GM19023 (cell line): Measurements from ENCODE around the gene RAB3GAP1.
"Not testable (repeated sequence)": the region's sequence is repeated elsewhere in the genome, so short reads cannot be mapped to it uniquely, and the experiment has no call there.

Source experiments
- ATAC-seq: cut with Tn5 transposase; IDR thresholded peaks from one replicate; pipeline ENCODE4 v1.9.1; 2021; ENCODE audit warnings: mild to moderate bottlenecking, moderate library complexity; ENCODE audit not compliant: unreplicated experiment

Gene RAB3GAP1

DNA sequence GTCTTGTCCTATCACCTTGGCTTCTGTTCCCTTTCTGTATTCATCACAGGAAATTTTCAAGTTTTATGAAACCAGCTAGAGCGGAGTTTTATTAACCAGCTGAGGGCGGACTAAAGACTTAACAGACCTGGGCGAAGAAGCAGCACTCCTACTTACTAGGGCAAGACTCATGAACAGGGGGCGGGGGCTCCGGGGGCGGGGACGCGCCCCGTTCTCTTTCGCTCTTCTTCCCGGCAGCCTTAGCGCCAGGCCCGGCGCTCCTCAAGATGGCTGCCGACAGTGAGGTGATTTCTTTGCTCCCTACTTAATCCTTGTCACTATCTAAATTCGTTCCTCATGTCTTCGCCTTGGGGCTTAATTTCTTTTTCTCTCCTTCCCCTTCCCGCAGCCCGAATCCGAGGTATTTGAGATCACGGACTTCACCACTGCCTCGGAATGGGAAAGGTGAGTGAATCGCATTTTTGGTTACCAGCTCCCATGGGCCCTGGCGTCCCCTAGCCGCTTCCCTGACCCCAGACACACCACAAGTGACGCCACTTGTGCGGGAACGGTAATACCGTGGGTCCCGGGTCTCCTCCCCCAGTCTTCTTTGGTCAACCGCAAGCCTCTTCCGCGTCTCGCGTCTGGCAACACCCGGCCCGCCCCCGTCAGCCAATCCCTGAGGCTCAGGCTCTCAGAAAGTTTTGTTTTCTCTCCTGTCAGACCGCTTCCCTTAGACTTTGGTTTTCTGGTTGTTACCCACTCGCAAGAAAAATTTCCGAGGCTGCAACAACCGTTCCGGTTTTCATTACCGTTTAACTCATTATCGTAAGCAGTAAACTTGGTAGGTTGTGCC lies at the start of gene RAB3GAP1:
Gene RAB3GAP1, plus strand, starts transcription at position 251 of the 835 bp plus-strand sequence. Its CDS starts 16 bp downstream, at position 267.
- peak; percentile 88 for ATAC-seq

DNA sequence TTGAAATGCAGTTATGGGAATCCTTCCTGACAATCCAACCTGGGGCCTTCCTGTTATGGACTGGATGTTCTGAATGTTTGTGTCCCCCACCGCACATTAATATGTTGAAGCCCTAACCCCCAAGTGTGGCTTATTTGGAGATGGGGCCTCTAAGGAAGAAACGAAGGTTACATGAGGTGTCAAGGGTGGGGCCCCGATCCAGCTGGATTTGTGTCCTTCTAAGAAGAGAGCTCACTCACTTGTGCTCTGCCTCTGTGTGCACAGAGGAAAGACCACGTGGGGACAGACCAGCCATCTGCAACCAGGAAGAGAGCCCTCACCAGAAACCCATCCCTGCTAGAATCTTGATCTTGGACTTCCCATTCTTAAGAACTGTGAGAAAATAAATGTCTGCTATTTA lies 49.3 kb upstream of the RAB3GAP1 start:
- no peak for ATAC-seq

DNA sequence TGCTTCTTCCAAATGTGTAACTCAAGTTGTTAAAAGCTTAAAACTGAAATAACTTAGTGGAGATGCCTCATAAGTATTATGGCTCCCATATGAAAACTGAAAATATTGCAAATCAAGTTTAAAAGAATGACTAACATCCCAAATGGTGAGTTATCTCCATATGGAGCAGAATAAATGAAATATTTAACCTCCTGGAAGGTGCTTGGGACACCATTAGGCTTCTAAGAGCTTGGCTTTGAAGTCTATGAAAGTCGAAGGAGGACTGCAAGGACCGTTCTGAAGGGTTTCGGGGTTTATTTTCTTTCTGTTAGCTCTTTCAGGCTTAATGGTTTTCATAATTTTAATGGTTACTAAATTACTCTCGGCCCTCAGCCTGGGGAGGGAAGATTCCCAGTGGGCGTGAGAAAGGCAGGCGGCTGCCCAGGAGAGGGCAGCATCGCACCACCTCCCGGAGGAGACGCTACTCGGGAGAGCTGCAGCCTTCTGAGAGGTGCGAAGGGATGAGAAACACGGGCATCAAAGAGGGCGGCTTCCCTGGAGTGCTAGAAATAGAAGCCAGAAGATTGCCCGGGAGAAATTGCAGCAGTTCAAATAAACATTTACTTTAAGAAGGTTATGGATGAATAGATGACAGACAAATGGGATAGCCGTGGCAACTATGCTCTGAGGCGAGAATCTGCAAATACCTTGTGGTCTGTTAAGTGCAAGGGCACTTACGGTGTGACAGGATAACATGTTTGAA lies 47.9 kb upstream of the RAB3GAP1 start:
- peak; percentile 93 for ATAC-seq

DNA sequence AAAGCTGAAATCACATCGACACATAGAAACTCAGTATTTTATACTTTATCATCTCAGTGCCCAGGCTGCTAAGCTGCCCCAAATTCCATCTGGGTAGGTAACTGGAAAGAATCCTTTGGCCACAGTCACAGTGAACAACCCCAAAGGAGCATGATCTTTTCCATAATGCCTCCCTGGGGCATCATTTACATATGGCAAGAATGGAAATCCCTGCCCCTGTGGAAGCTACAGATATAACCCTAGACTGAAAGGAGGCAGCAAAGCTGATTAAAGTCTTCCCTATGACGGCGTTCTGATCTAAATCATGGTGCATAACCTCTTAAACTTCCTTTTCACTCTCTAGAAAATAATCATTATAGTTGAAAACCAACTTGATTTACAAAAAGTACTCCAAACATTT lies 46.3 kb upstream of the RAB3GAP1 start:
- ATAC-seq: no peak

DNA sequence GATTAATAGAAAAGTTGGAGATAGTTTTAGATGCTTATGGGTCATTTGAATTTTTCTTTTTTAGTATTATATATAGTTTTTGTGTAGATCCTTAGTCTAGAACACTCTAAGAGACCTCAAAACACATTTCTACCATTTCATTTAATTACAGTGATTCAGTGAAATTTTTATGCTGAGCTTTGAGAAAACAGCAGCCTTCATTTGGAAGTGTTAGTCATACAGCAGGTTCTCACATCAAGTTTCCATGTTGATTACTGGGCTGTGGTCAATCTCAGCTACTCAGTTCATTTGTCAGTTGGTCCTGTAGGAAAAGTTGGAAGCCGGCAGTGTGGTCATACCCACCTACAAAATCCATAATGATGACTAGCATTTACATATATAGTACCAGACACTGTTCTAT lies 42.8 kb upstream of the RAB3GAP1 start:
- ATAC-seq: no peak

DNA sequence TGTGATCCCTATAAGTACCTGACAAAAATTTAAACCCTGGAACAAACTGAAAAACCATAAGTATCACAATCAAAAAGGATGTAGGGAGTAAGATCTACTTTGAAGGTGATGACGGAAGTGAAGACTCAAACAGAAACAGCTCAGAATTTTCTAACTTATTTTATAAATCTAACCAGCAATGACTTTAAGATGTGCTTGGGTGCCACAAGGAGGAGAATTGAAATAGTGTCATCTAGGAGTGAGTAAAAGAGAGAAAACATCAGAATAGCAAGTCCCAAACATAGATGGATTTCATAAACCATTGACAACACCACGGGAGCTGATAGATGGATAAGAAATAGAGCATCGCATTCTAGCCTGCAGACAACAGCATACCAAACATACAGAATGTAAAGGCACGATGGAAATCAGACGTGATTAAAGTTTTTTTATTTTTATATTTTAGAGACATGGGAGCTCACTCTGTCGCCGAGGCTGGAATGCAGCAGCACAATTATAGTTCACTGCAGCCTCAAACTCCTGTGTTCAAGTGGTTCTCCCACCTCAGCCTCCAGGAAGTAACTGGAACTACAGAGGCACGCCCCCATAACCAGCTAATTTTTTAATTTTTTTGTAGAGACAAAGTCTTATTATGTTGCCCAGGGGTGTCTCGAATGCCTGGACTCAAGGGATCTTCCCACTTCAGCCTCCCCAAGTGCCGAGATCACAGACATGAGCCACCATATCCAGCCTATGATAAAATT lies 41.7 kb upstream of the RAB3GAP1 start:
- no peak for ATAC-seq

DNA sequence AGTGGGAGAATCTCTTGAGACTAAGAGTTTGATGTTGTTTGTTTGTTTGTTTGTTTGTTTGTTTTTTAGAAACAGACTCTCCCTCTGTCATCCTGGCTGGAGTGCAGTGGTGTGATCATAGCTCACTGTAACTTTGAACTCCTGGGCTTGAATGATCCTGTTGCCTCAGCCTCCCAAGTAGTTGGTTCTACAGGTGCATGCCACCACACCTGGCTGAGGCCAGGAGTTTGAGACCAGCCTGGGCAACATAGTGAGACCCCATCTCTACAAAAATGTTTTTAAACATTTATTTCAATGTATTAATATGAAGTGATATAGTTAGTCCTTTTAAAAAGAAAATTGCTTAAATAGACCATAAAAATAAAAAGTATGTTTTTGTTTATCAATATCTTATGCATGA lies 40.5 kb upstream of the RAB3GAP1 start:
- ATAC-seq: no peak

DNA sequence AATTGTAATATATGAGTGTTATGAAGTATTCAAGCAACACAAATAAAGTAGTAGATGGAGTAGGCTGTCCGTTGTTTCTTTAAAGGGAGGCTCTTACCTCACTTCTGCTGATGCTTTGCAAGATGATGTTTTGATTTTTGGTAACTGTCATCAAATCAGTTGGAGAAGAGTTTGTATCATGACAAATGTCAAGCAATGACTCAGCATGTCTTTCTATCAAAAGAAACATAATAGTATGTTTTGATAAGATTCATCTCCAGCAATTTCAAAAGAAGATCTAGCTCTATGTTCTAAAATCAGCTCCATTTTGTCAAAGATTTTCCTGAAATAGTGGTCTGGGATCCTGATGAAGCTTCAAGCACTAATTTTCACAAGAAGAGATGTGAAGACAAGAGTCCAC lies 30.5 kb upstream of the RAB3GAP1 start:
- no peak for ATAC-seq

DNA sequence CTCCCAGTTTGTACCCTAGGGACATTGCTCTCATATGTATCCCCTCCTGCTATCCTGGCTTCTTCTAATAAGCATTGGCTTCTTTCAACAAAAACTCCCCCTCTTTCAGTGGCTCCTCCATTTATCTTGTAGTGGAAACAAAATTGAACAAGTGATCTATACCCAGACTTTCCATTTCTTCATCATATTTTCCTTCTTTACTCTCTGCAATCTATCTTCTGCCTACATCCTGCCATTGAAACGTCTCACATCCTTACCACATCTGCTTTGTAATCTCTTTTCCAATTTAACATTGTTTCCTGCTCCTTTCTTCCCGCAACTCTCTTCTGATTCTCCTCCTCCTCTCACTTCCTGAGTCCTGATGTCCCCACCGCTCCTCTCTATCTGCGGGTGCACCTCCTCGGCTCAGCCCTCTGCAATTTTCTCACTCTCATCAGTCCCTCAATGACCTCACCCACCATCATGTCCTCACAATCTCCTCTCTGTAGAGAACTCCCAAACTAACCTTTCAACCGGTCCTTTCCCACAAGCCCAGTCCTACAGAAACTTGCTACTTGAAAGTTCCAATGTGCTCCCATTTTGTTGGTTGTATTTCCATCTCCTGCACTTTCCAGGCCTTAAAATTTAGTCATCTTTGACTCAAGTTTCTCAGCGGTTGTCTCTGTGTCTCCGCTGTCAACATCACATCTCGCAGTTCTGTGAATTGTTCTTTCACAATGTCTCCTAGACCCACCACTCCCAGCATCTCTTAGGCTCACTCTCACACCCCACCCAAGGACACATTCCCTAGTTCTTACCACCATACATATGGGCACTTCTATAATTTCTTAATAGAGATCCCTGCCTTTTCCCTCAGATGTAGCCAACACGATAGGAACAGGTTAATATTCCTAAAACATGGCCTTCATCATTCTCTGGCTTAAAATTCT lies 28.9 kb upstream of the RAB3GAP1 start:
- no peak for ATAC-seq

DNA sequence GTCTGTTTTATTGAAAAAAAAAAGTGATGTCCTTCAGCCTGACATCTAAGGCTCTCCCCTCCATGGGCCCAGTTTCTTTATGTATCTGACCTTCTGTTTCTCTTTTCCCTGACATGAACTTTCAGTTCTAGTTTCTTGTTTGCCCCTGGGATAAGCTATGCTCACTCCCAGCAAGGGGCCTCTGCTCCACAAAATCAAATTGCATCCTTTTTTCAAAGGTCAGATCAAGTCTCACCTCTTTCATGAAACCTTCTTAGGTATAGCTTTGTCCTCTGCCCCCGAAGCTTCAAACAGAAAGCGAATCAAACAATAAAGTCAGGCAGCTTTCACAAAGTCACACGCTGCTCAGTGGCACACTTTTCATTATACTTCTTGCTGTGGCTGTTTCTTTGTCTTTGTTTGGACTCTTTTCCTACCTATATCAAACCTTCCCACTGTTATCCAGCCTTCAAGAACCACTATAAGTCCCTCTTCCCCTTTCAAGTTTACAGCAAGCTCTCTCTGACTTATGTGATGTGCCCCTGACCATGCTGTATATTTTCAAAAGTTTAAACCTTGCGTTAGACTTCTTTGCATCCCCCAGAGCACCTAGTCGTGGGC lies 28.1 kb upstream of the RAB3GAP1 start:
- ATAC-seq: no peak

DNA sequence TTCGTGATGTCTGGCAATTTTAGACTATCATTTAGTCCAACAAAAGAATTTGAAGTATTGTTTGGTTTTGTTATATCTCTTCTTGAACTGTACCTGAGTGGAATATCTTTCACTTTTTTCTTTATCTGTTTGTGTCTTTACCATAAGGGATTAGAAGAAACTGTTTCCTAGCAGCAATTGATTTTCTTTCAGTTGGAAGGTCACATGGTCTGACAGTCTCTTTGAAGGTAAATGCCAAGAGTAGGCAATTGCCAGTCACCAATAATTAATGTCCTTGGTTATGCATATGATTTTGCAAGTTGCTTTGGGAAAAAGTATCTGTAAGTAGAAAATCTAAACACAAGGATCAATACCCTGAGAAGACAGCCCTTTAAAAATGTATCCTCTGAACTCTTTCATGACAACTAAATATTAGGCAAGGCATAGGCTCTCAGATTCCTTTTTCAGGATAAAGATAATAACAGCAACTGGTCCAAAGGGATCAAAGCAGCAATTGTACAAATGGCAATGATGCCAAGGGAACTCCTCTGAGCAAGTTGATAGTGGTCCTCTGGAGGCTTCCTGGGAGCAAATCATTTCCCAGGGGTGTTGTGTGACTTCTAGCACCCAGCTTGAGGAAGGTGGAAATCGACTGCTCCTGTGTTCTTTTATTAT lies 22.5 kb upstream of the RAB3GAP1 start:
- ATAC-seq: no peak

DNA sequence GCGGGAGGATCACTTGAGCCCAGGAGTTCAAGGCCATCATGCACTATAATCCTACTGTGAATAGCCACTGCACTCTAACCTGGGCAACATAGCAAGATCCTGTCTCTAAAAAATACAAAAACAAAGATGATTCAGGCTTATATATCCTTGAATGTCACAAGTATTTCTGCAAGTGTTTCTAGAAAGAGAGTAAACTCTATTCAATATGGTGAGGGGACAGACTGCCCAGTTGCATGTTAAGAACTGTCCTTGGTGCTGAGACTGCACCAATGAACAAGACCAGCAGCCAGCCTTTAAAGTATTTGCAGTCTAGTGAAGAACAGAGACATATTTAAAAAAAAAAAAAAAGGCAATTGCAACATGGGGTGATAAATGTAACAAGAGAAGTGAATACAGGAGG lies 21.3 kb upstream of the RAB3GAP1 start:
- no peak for ATAC-seq

DNA sequence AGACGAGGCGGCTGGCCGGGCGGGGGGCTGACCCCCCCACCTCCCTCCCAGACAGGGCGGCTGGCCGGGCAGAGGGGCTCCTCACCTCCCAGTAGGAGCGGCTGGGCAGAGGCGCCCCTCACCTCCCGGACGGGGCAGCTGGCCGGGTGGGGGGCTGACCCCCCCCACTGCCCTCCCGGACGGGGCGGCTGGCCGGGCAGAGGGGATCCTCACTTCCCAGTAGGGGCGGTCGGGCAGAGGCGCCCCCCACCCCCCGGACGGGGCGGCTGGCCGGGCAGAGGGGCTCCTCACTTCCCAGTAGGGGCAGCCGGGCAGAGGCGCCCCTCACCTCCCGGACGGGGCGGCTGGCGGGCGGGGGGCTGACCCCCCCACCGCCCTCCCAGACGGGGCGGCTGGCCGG lies 18.9 kb upstream of the RAB3GAP1 start:
- not testable (repeated sequence) for ATAC-seq

DNA sequence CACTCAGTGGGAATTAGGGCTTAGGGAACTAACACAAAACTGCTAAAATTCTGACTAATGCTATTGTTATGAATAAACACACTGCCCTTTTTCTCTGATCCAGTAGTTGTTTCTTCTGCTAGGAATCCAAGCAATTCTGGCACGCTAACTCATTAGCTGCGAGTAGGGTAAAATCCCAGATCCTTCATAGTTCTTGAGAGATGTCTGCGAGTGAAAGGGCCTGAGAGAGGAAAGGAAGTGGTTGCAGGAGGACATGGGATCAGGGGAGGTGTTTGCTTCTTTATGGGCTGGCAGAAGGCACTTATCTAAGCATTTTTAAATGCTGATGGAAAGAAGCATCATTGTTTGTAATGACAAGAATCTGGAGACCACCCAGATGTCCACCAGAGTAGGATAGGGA lies 14.3 kb upstream of the RAB3GAP1 start:
- no peak for ATAC-seq

DNA sequence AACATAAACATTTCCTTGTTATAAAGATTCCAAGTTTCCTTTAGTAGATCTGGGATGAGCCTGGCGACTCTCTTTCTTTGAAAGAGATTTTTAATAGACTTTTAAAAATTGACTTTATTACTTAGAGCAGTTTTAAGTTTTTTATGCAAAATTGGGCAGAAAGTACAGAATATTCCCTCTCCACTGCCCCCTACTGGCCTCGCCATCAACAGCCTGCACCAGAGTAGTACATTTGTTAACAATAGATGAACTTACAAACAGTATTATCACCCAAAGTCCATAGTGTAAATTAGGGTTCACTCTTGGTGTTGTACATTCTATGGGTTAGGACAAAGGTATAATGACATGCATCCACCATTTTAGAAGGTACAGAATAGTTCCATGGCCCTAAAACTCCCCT lies 8.7 kb upstream of the RAB3GAP1 start:
- ATAC-seq: no peak

DNA sequence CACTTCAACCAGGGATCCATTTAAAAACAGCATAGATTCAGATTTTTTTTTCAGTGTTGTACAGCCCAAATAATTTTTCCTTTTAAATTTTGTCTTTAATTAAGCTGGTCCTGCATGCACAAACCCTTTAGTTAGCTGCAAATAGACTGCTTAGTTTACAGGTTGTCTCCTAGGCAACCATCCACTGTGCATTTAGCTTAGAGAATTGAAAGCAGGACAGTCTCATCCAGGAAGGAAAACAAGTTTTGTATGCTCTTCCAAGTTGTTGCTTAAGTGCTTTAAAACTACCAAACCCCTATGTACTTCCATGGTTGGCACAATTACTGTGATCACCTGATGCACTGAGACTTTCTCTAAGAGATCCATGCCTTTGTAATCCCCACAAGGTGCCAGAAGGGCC lies 4.8 kb upstream of the RAB3GAP1 start, which contains the start of gene MAP3K19:
Gene MAP3K19, minus strand, starts transcription at position 148 of the 400 bp plus-strand sequence. CDS start 22,800 bp downstream, outside the sequence.
- no peak for ATAC-seq

DNA sequence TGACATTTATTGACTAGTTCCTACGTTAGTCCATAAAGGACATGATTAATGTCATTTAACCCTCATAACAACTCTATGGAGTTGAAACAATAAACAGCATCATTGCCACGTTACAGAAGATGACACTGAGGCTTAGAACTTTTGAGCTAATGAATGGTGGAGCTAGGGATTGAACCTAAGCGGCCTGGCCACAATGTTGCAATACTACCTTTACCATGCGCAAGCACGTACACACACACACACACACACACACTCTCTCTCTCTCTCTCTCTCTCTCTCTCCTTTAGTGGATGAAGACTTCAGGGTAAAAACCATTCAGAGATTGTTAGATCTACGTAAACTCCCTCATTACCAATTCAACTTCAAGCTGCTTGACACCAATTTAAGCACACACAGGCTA lies 4.0 kb upstream of the RAB3GAP1 start:
- ATAC-seq: no peak

DNA sequence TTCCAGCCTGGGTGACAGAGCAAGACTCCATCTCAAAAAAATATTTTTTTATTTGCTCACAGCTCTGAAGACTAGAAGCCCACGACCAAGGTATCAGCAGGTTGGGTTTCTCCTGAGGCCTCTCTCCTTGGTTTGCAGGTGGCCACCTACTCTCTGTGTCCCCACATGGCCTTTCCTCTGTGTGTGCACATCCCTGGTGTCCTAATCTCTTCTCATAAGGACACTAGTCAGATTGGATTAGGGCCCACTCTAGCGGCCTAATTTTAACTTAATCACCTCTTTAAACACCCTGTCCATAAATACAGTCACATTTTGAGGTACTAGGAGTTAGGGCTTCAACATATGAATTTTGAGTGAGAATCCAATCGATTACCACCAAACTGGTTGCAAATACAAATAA lies 2.0 kb upstream of the RAB3GAP1 start:
- no peak for ATAC-seq

DNA sequence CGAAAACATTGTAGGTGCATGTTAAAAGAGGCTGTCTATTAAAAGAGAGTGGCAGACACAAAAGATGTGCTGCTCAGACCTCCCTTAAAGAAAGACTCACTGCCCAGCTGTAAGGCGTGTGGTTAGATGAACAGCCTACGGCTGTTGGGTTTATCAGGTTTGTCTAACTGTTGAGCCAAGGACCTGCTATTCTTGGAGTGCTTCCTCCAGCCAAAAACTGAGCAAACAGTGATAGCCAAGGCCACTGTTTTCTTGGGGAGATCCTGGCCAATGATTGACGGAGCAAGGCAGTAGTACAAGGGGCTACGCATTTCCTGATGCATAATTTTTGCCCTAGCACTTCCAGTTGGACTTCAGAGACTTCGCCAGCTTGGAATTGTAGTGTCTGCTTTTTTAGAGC lies 1.4 kb upstream of the RAB3GAP1 start:
- ATAC-seq: no peak
